Lower lobe of right lung (tissue), 2 donors: ENCODE data around the gene SERPINB1. TPM values are rescaled to one million over a fixed set of nuclear protein-coding genes. Genes with fewer than 3 reads are reported as not detected.
"Not testable (repeated sequence)": the region's sequence is repeated elsewhere in the genome, so short reads cannot be mapped to it uniquely, and the experiment has no call there.

Experiments
- ATAC-seq, 2 donors: fragments of 200-7000 bp; cut with Tn5 transposase; one replicate each; pipeline ENCODE4 v1.9.1; 2020 to 2022; ENCODE audit warnings: mild to moderate bottlenecking in 2 of 2, moderate library complexity in 2 of 2
- DNase-seq: peaks from one replicate; pipeline ENCODE4 v3.0.0-alpha.2; 2020
- H3K27ac ChIP-seq: fragments of 200-600 bp; one replicate; pipeline ENCODE4 v1.8.0; 2022
- H3K27me3 ChIP-seq: fragments of 200-600 bp; one replicate; pipeline ENCODE4 v1.8.0; 2022; ENCODE audit warnings: low read depth
- H3K36me3 ChIP-seq: fragments of 200-600 bp; one replicate; pipeline ENCODE4 v1.8.0; 2022; ENCODE audit warnings: mild to moderate bottlenecking
- H3K4me1 ChIP-seq: fragments of 200-600 bp; one replicate; pipeline ENCODE4 v1.8.0; 2022
- H3K4me3 ChIP-seq: fragments of 200-600 bp; one replicate; pipeline ENCODE4 v1.8.0; 2022; ENCODE audit warnings: mild to moderate bottlenecking
- H3K9me3 ChIP-seq: fragments of 200-600 bp; one replicate; pipeline ENCODE4 v1.8.0; 2022
- CTCF ChIP-seq: fragments of 200-600 bp; IDR thresholded peaks from one replicate; pipeline ENCODE4 v1.8.0; 2022; ENCODE audit warnings: antibody characterized with exemption, mild to moderate bottlenecking
- intact Hi-C: fragments of 100-400 bp; cut with DNase I; formaldehyde crosslinking; loops from one replicate; pipeline ENCODE4 v1.11.0; 2022
- total RNA-seq: library from RNA; stranded (reverse); fragmentation: NEBNext Ultra II Directional; extraction: Animal tissue kit (Norgen Biotek cat#: 25700); gene quantifications from one replicate; pipeline ENCODE4 v1.2.1, GENCODE V29; 2021
- donor health status: DM: no; HTN: yes; CAD: no; lungs with severe emphysema.

Gene SERPINB1
- total RNA-seq, 1 donor from 2014 or later: 125 TPM

GRCh38 chr6:2804516-2804915, 37.1 kb downstream of the SERPINB1 start:
- ATAC-seq (no peak), DNase-seq (no peak)
- intact Hi-C loops: no loop called here
- Histone ChIP-seq H3K27ac (no peak overlapping the region), H3K27me3 (no peaks in the 10 kb centered on the region), H3K9me3 (no peaks in the 10 kb centered on the region), H3K4me1 (peaks cover 7% of the 10 kb centered on the region), H3K4me3 (no peak overlapping the region), H3K36me3 (no peaks in the 10 kb centered on the region)
- no peak for TF ChIP-seq CTCF

- intact Hi-C loops: no loop called here
- no peaks in the 10 kb centered on the region for H3K36me3 ChIP-seq
- TF ChIP-seq CTCF: no peak
- DNase-seq: no peak
- H3K4me3 ChIP-seq: no peak overlapping the region
- H3K9me3 ChIP-seq: no peaks in the 10 kb centered on the region
- no peaks in the 10 kb centered on the region for H3K27me3 ChIP-seq
- ATAC-seq: no peak
- peaks cover 7% of the 10 kb centered on the region for H3K4me1 ChIP-seq
- H3K27ac ChIP-seq: no peak overlapping the region
Observed at GRCh38 chr6:2803731-2804429, 37.8 kb downstream of the SERPINB1 start.

GRCh38 chr6:2802521-2803060, 39.1 kb downstream of the SERPINB1 start:
- intact Hi-C loops: no loop called here
- TF ChIP-seq CTCF: no peak
- no peak for DNase-seq
- ATAC-seq: no peak
- Histone ChIP-seq H3K4me3 (no peak overlapping the region), H3K9me3 (no peaks in the 10 kb centered on the region), H3K27me3 (no peaks in the 10 kb centered on the region), H3K27ac (no peak overlapping the region), H3K4me1 (peaks cover 11% of the 10 kb centered on the region), H3K36me3 (no peaks in the 10 kb centered on the region)

GRCh38 chr6:2801687-2802086, 40.0 kb downstream of the SERPINB1 start:
- intact Hi-C loops, H3K27ac ChIP-seq, ATAC-seq, H3K9me3 ChIP-seq, H3K27me3 ChIP-seq, H3K4me3 ChIP-seq, H3K36me3 ChIP-seq, DNase-seq: not testable (repeated sequence)
- H3K4me1 ChIP-seq: peaks cover 20% of the 10 kb centered on the region

- Histone ChIP-seq H3K36me3 (no peaks in the 10 kb centered on the region), H3K27me3 (no peaks in the 10 kb centered on the region), H3K27ac (no peak overlapping the region), H3K4me3 (no peak overlapping the region), H3K4me1 (peaks cover 22% of the 10 kb centered on the region), H3K9me3 (no peaks in the 10 kb centered on the region)
- intact Hi-C loops: no loop called here
- ATAC-seq: no peak
- no peak for TF ChIP-seq CTCF
- DNase-seq: no peak
Observed at GRCh38 chr6:2800552-2801316, 40.9 kb downstream of the SERPINB1 start.
